HG02798 (cell line): ENCODE measurements around the gene PISD.
"Not testable (repeated sequence)": the region's sequence is repeated elsewhere in the genome, so short reads cannot be mapped to it uniquely, and the experiment has no call there.

Experiments used
- ATAC-seq: cut with Tn5 transposase; IDR thresholded peaks from one replicate; pipeline ENCODE4 v1.9.1; 2021; ENCODE audit warnings: mild to moderate bottlenecking; ENCODE audit not compliant: unreplicated experiment, poor library complexity

The PISD gene

GRCh38 chr22:31612891-31613285, 49.1 kb downstream of the PISD start:
- ATAC-seq = no peak

GRCh38 chr22:31611061-31611760, 50.8 kb downstream of the PISD start:
- no peak for ATAC-seq

GRCh38 chr22:31610611-31611010, 51.4 kb downstream of the PISD start:
- no peak for ATAC-seq

- ATAC-seq = no peak
Measured at GRCh38 chr22:31609716-31610115, 52.3 kb downstream of the PISD start.

GRCh38 chr22:31607696-31608095, 54.3 kb downstream of the PISD start:
- ATAC-seq = no peak

GRCh38 chr22:31605851-31606585, 56.0 kb downstream of the PISD start:
- no peak for ATAC-seq

GRCh38 chr22:31604746-31605705, 57.0 kb downstream of the PISD start:
- no peak for ATAC-seq

- no peak for ATAC-seq
Measured at GRCh38 chr22:31604137-31604705, 57.8 kb downstream of the PISD start.

GRCh38 chr22:31603574-31603973, 58.4 kb downstream of the PISD start:
- ATAC-seq = no peak

GRCh38 chr22:31603081-31603525, 58.9 kb downstream of the PISD start:
- ATAC-seq = no peak

- no peak for ATAC-seq
Measured at GRCh38 chr22:31602259-31602952, 59.6 kb downstream of the PISD start.

- ATAC-seq = no peak
Measured at GRCh38 chr22:31595271-31595670, 66.7 kb downstream of the PISD start.

GRCh38 chr22:31590161-31590560, 71.9 kb downstream of the PISD start:
- ATAC-seq = not testable (repeated sequence)

- no peak for ATAC-seq
Measured at GRCh38 chr22:31588970-31589675, 72.9 kb downstream of the PISD start.

- no peak for ATAC-seq
Measured at GRCh38 chr22:31586137-31586920, 75.7 kb downstream of the PISD start.

GRCh38 chr22:31585161-31585859, 76.7 kb downstream of the PISD start:
- ATAC-seq = no peak

GRCh38 chr22:31584804-31585160, 77.2 kb downstream of the PISD start:
- no peak for ATAC-seq
